ENCODE data around the gene CNOT11.
"Not testable (repeated sequence)": the region's sequence is repeated elsewhere in the genome, so short reads cannot be mapped to it uniquely, and the experiment has no call there.

Gene CNOT11
- 53.7 reads per million, percentile 70 among the genes with 10 or more reads in this experiment for total RNA-seq

GRCh38 chr2:101252408-101253012, at the start of gene CNOT11:
CNOT11 (plus strand) TSS chr2:101252886; CDS start chr2:101252965, 79 bp downstream.
- peak; percentile 100 for DNase-seq

- no peak for DNase-seq
Measured at GRCh38 chr2:101204400-101205115, 48.1 kb upstream of the CNOT11 start.

GRCh38 chr2:101205521-101206479, 46.9 kb upstream of the CNOT11 start:
- no peak for DNase-seq

- no peak for DNase-seq
Measured at GRCh38 chr2:101208830-101209229, 43.9 kb upstream of the CNOT11 start.

GRCh38 chr2:101219246-101219645, 33.4 kb upstream of the CNOT11 start:
- DNase-seq = no peak

- DNase-seq = not testable (repeated sequence)
Measured at GRCh38 chr2:101220091-101220490, 32.6 kb upstream of the CNOT11 start.

GRCh38 chr2:101223814-101224231, 28.9 kb upstream of the CNOT11 start:
- DNase-seq = peak; percentile 5

GRCh38 chr2:101230541-101231001, 22.1 kb upstream of the CNOT11 start:
- DNase-seq = no peak

- DNase-seq = no peak
Measured at GRCh38 chr2:101231240-101231639, 21.4 kb upstream of the CNOT11 start.

- DNase-seq = no peak
Measured at GRCh38 chr2:101231937-101232730, 20.6 kb upstream of the CNOT11 start.

- DNase-seq = no peak
Measured at GRCh38 chr2:101232770-101233169, 19.9 kb upstream of the CNOT11 start.

- no peak for DNase-seq
Measured at GRCh38 chr2:101234169-101234938, 18.3 kb upstream of the CNOT11 start.

GRCh38 chr2:101235956-101236355, 16.7 kb upstream of the CNOT11 start:
- DNase-seq = not testable (repeated sequence)

GRCh38 chr2:101237944-101238343, 14.7 kb upstream of the CNOT11 start:
- not testable (repeated sequence) for DNase-seq

GRCh38 chr2:101238930-101239759, 13.5 kb upstream of the CNOT11 start:
- DNase-seq = no peak

GRCh38 chr2:101239760-101240118, 12.9 kb upstream of the CNOT11 start:
- not testable (repeated sequence) for DNase-seq

GRCh38 chr2:101240694-101241093, 12.0 kb upstream of the CNOT11 start:
- not testable (repeated sequence) for DNase-seq

- no peak for DNase-seq
Measured at GRCh38 chr2:101241158-101241557, 11.5 kb upstream of the CNOT11 start.

GRCh38 chr2:101244373-101244772, 8.3 kb upstream of the CNOT11 start:
- not testable (repeated sequence) for DNase-seq

GRCh38 chr2:101244899-101245298, 7.8 kb upstream of the CNOT11 start:
- DNase-seq = not testable (repeated sequence)
